ENCODE measurements around the gene PNKD.

Gene PNKD

GRCh38 chr2:218320704-218321336 lies 50.5 kb downstream of the PNKD start:
- DNase-seq: no peak

- peak; percentile 94 for DNase-seq
Observed at GRCh38 chr2:218322768-218323525, 52.6 kb downstream of the PNKD start.

- peak; percentile 56 for DNase-seq
Observed at GRCh38 chr2:218323526-218324472, 53.5 kb downstream of the PNKD start.

DNA sequence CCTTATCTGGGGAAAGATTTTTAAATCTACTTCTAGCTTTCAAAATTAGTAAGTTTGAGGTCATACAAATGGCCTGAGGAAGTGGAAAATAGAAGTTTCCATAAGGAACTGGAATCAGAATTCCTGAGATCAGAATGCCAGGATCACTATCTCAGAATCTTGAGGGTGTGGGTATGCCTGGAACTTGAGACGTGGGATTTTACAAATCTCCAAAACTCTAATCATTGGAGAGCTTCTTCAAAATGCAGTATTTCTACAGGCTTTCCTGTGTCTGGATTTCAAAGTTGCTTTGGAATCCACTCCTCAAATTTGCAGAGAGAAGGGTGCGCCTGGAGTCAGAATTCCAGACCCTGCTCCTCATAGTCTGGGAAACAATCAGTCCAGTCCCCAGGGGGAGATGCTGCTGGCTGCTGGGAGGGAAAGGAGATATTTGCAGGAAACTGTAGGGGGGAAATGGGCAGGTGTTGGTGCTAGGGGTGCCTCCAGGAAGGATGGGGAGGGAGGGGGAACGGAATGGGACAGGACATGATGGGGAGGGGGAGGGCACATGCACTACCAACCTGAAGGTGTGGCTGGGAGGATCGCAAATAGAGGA lies 55.3 kb downstream of the PNKD start:
- DNase-seq: no peak

GRCh38 chr2:218326315-218326714 lies 56.0 kb downstream of the PNKD start:
- DNase-seq: no peak

DNA sequence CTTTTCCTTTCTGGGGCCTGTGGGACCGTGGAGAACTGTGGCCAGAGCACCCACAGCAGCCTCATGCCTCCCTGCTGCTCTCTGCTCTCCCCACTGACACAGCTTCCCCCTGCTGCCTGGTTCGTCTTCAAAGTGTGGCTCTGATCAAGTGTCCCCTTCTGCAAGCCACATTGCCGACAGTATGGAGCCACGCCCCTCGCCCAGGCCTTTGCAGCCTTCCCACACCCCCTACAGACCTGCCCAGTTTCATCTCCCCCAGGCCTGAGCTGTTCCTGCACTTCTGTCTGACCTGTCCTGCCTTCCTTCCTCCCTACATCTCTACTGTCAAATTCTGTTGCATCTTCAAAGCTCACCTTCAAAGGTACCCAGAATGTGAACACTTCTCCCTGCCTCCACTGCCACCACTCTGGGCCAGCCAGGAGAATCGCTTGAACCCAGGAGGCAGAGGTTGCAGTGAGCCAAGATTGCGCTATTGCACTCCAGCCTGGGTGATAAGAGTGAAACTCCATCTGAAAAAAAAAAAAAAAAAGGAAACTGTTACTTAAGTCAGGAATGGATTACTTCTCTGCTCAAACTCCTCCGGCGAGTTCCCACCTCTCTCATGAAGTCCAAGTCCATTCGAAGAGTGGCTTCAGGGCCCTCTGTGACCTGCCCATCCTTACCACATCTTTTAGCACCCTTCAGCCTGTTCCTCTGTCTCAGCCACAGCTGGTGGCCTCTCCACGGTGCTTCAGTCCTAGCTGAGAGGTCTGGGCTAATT lies 57.3 kb downstream of the PNKD start:
- DNase-seq: peak; percentile 41

GRCh38 chr2:218328294-218328693 lies 58.0 kb downstream of the PNKD start:
- no peak for DNase-seq

DNA sequence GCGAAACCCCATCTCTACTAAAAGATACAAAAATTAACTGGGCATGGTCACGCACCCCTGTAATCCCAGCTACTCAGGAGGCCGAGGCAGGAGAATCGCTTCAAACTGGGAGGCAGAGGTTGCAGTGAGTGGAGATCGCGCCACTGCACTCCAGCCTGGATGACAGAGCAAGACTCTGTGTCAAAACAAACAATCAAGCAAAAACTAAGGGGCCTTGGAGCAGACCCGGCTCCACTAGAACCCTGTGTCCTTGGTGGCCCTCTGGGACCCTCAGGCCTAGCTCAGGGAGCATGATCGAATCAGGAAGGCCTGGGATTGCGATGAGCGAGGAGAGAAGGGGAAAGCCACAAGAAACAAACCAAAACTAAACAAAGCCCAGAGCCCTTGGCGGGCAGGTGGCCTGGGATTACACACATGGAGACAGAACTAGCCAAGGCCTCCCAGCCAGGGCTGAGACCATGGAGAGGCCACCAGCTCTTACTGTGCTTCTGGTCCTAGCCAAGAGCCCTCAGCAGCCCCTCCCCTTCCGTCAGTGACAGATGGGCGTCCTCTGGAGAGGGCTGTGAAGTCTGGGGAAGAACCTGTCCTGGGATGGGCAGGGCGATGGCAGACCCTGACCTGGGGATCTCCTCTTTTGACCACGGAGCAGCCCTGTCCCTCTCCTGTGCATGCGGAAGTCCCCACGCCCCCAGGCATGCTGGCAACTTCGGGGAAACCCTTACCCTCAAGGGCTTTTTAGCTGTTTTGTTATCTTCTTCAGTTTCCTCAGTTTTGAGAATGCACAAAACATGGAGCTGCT lies 58.9 kb downstream of the PNKD start:
- no peak for DNase-seq

DNA sequence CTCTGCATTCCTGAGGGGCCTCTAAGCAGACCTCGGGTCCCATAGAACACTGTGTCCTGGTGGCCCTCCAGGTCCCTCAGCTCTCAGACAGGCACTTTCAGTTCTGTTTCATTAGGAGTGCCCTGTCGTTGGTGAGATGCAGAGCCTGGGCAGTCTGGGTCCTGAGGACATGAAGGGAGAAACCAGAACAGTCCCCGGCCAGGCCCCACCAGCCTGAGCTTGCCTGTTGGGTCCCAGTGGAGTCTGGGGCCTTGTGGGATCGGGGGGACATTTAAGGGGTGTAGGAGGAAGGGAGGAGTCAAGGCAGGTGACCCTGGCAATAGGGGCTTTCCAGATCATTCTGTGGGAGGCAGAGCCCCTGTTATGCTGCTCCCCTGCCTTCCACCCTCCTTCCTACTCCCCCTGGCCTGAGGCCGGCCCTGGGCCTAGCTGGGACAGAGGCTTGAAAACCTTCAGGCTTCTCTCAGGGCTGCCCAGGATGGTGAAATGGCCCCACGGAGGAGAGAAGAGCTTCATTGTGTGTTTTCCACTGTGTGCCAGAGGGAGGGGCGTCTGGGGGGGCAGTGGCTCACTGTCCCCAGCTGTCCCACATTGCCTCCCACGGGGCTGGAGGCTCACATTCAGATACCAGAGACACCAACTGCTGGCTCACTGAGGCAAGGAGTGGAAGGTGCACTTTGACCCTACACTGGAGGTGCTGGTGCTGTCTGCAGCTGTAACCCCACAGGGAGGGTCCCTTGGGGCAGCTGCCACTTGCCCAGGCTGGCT lies 59.7 kb downstream of the PNKD start:
- DNase-seq: no peak

DNA sequence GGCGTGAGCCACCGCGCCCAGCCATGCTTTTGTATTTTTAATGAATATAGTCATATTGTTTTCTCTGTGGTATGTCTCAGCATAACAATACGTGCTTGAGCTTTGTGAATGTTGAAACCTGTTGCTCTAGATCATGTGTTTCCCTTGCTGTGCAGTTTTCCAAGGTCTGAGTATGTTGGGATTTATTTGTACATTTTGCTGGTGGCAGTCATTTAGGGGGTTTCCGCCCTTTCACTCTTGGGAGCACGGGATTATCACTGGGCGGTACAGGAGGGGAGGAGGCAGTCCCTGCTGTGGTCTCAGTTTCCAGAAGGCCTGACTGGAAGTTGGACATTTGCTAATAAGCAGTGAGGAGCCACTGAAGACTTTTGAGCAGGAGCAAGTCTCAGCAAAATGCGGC lies 61.4 kb downstream of the PNKD start:
- DNase-seq: no peak

GRCh38 chr2:218332288-218332687 lies 62.0 kb downstream of the PNKD start:
- no peak for DNase-seq

GRCh38 chr2:218332920-218333645 lies 62.8 kb downstream of the PNKD start:
- peak; percentile 99 for DNase-seq

- DNase-seq: no peak
Observed at GRCh38 chr2:218334531-218334930, 64.2 kb downstream of the PNKD start.

- DNase-seq: no peak
Observed at GRCh38 chr2:218340656-218341055, 70.3 kb downstream of the PNKD start.

- DNase-seq: no peak
Observed at GRCh38 chr2:218341381-218341780, 71.1 kb downstream of the PNKD start.

GRCh38 chr2:218342837-218343236 lies 72.5 kb downstream of the PNKD start:
- DNase-seq: no peak

GRCh38 chr2:218343591-218343990 lies 73.3 kb downstream of the PNKD start:
- DNase-seq: no peak

- DNase-seq: no peak
Observed at GRCh38 chr2:218344090-218344754, 73.9 kb downstream of the PNKD start.

GRCh38 chr2:218344755-218345417 lies 74.6 kb downstream of the PNKD start:
- no peak for DNase-seq

Measured in GF-D8 (cell line).